PFSK-1 (cell line): ENCODE data around the gene KIF26B.

ENCODE experiments used
- POLR2AphosphoS5 ChIP-seq: IDR thresholded peaks from 2 replicates; pipeline ENCODE4 v1.6.1; 2012; ENCODE audit warnings: low read depth, mild to moderate bottlenecking, control low read depth, low read length, moderate library complexity
- TF ChIP-seq, protein P1 (sequence below), 2 experiments: IDR thresholded peaks; 2 replicates each; pipeline versions ENCODE4 v1.6.1 to v1.8.0; 2011 to 2012; ENCODE audit warnings: low read depth in 2 of 2, low read length in 2 of 2, control low read depth in 1 of 2, inconsistent platforms in 1 of 2, mild to moderate bottlenecking in 1 of 2, moderate library complexity in 1 of 2; ENCODE audit not compliant: insufficient read depth in 1 of 2

- TF ChIP-seq POLR2AphosphoS5, result no peak
- TF ChIP-seq, protein P1, sequence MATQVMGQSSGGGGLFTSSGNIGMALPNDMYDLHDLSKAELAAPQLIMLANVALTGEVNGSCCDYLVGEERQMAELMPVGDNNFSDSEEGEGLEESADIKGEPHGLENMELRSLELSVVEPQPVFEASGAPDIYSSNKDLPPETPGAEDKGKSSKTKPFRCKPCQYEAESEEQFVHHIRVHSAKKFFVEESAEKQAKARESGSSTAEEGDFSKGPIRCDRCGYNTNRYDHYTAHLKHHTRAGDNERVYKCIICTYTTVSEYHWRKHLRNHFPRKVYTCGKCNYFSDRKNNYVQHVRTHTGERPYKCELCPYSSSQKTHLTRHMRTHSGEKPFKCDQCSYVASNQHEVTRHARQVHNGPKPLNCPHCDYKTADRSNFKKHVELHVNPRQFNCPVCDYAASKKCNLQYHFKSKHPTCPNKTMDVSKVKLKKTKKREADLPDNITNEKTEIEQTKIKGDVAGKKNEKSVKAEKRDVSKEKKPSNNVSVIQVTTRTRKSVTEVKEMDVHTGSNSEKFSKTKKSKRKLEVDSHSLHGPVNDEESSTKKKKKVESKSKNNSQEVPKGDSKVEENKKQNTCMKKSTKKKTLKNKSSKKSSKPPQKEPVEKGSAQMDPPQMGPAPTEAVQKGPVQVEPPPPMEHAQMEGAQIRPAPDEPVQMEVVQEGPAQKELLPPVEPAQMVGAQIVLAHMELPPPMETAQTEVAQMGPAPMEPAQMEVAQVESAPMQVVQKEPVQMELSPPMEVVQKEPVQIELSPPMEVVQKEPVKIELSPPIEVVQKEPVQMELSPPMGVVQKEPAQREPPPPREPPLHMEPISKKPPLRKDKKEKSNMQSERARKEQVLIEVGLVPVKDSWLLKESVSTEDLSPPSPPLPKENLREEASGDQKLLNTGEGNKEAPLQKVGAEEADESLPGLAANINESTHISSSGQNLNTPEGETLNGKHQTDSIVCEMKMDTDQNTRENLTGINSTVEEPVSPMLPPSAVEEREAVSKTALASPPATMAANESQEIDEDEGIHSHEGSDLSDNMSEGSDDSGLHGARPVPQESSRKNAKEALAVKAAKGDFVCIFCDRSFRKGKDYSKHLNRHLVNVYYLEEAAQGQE (IDR thresholded peaks at IDR 0.05; ENCODE audit: insufficient read depth in 1 of 2, low read depth in 2 of 2, low read length in 2 of 2), result no peak
These were observed 90.4 kb downstream of the KIF26B start for GRCh38 chr1:245245021-245245667.
